Activated effector memory CD4-positive, alpha-beta T cell treated with Interleukin-2 at 50 U/mL for 16 hours (primary cell): Measurements from ENCODE around the gene GRID2.
"Not testable (repeated sequence)": the region's sequence is repeated elsewhere in the genome, so short reads cannot be mapped to it uniquely, and the experiment has no call there.

ENCODE experiments used
- DNase-seq: peaks from one replicate; pipeline ENCODE4 v3.0.0-alpha.2; 2020

GRID2 gene

DNA sequence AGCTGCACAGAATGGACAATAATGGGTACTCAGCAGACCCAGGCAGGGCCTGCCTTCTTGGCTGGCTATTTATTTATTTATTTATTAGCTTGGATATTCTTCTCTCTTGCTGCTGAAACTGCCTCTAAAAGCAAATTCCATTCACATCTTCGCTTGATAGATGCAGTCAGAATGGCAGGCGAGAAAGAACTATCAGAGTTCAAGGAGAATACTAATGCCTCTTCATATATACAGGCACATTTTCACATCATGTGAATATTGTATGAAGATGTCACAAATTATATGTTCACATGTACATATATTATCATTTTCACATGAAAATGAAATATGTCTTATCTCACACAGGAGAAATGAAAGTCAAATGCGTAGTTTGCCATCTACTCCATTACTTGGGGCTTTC is 1045.1 kb downstream of the GRID2 start:
- DNase-seq = no peak

DNA sequence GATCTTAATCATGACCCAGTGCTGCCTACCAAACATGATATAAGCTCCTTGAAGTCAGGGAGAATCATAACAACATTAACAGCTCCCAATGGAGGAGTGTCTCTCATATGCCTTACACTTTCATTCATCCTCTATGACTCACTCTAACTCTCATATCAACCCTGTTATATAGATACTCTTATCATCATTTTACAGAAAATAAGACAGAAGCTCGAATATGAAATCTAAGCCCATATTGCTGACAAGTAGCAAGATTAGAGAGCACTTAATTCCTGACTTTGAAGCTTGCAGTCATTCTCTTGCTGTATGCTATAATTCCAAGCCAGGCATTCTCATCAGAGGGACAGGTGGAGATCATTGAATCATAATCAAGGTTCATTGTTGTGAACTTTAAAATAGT is 1048.1 kb downstream of the GRID2 start:
- DNase-seq = no peak

DNA sequence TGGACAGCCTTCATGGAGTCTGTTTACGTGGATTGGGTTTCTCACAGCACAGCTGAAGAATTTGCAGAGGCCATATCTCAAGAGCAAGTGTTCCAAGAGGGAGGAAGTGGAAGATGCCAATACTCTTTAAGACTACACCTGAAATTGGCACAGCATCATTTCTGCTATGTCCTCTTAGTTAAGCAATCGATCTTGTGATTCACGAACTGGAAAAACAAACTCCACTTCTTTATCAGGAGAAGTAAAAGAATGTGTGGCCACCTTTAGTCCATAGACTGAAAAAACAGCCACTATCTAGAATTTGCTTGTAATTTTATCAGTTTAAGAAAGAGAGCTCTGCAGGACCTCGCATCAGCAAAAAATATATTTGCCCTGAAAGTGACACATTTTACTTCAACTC is 1051.6 kb downstream of the GRID2 start:
- DNase-seq = no peak

DNA sequence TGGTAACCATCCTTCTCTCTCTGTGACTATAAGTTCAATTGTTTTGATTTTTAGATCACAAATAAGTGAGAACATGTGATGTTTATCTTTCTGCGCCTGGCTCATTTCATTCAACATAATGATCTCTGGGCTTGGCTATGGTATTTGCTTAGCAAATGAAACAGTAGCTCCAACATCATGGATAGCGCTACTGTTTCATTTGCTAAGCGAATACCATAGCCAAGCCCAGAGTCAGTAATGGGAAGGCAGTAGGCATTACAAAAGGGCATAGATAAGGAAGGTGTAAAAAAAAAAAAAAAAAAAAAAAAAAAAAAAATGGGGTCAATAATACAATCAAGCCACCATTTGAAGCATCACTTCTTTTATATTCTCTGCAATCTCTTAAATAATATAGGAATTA is 1055.8 kb downstream of the GRID2 start:
- no peak for DNase-seq

DNA sequence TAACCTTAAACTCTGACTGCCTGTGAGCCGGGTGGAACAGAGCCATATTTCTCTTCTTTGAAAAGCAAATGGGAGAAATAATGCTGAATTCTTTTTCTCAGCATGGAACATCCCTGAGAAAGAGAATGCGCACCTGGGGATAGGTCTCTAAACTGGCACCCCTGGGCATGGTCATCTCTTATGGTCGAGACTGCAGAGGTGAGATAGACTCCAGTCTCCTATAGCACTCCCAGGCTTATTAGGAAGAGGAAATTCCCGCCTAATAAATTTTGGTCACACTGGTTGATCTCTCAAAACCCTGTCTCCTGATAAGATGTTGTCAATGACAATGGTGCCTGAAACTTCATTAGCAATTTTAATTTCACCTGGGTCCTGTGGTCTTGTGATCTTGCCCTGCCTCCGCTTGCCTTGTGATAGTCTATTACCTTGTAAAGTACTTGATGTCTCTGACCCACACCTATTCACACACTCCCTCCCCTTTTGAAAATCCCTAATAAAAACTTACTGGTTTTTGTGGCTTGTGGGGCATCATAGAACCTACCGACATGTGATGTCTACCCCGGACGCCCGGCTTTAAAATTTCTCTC is 1062.5 kb downstream of the GRID2 start:
- DNase-seq = not testable (repeated sequence)

DNA sequence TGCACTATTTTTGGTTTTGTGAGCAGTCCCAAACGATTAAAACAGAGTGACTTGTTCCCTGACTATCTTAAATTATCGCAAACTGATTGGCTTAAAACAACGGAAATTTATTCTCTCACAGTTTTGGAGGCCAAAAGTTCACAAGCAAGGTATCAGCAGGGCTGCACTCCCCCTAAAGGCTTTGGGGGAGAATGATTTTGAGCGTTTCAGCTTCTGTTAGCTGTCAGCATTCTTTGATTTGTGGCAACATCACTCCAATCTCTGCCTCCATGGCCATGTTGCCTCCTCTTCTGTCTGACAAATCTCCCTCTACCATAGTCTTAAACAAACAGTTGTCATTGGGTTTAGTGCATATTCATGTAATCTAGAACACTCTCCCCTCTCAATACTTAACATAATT is 1065.2 kb downstream of the GRID2 start:
- DNase-seq = no peak

DNA sequence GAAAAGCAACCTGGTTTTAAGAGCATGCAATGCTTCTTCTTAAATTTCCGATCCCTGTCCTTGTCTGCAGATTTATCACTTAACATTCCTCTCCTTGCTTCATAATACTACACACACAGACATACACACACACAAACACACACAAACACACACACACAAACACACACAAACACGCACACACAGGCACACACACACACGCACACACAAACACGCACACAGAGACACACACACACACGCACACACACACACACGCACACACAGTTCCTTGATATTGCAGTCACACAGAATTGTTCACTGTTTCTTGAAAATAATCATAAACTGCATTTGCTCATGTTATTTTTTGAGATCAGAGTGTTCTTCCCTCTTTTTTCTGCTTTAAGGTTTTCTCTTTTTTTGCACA is 1066.5 kb downstream of the GRID2 start:
- no peak for DNase-seq

DNA sequence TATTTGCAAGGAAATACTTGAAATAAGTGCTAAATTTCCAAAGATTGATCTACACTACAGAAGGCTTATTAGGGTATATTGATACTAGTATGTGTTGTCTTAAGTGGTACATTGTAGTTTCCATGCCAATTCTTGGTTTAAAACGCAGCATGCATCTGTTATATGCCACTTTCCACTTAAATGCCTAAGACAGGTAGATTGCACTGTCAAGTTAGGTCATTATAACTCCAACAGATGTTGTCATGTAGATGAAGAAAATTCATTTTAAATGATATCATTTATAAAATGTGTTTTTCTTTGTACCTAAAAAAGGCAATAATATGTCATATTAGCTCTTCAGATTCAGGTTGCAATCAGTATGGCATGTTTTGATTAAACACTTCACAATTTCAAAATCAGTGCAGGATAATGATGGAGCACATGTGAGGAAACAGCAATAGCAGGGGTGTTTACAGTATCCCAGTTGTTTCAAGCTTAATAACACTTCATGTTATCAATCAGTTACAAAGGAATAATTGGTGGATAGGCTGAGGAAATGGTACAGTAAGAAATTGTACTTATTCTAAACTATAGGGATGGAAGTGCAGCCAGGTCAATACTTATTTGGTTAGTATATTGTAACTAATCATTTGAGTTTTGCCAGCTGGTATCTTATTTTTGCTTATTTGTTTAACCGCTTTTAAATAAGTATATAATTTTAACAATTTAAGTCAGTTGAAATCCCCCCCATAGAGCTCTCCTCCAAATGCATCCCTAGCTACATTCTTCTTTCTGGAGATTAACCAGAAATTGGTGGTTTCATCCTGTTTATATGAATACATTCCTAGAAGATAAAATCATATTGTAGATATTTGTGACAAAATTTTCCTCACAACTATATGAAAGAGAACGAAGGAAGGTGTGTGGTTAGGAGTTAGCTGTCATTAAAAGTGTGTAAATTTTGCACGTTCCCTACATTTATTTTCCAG is 1070.4 kb downstream of the GRID2 start:
- no peak for DNase-seq

DNA sequence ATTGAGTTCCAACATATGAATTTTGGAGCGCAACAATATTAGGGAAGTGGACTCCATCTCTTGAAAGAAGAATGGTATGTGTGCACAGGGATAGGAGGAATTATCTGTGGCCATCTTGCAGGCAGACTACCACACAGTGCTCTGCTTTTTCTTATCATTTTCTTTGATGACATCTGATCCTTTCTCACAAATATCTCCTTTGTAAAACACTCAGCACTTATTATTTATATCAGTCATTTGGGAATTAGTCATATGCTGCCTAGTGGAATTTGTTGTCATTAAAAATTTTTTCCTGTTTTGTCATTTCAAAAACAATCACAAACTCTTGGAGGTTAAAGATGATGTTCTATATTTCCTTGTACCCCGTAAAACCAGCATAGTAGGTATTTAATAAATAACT is 1080.5 kb downstream of the GRID2 start:
- no peak for DNase-seq

DNA sequence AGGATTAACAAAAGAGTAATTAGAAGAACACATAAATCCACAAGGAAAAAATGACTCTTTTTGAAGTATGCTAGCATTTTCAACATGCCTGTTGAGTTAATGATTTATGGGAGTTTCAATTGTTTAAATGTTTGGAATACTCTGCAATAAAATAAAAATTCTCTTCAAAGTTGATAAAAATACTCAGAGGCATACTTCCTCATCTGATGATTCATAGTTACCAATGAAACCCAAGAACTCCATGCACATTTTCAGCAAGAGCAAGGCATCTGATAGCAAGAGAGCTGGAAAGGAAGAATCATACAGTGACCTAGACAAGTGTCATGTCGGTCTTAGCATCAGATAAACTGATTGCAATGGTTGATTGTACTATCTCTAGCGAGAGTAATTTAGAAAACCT is 1081.1 kb downstream of the GRID2 start:
- DNase-seq = no peak

DNA sequence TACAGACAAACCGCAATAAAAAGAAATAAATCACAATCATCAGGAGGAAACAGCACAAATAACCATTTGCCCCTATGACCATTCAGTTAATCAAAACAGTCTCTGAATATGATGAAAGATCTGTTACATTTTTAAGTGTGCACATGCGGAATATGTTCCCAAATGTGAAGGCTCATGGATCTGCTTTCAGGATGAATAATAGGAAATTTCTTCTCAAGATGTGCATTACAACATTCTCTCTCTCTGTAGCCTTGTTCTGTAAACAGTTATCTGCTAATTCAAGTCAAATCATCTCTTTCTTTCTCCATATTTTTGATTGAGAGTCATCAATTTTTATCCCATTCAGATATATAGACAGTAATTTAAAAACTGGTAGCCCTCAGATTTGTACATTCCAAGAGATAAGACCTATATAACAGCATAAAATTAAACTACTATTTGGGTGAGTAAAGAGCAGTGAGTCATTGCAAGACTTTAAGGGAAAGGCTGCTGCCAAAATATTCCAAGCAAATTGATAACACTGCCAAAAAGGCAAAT is 1090.8 kb downstream of the GRID2 start:
- DNase-seq = no peak

DNA sequence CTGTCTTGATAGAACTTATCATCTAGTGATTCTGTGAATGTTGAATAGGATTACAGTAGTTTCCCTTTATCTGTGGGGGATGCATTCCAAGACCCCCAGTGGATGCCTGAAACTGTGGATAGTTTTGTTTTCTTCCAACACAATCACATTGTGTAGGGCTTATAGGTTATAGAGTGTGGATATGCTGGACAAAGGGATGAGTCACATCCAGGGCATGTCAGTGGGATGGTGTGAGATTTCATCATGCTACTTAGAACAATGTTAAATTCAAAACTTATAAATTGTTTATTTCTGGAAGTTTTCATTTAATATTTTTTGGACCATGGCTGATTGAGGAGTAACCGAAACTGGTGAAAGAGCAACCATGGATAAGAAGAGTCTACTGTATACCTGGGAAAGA is 1092.5 kb downstream of the GRID2 start:
- DNase-seq = no peak

DNA sequence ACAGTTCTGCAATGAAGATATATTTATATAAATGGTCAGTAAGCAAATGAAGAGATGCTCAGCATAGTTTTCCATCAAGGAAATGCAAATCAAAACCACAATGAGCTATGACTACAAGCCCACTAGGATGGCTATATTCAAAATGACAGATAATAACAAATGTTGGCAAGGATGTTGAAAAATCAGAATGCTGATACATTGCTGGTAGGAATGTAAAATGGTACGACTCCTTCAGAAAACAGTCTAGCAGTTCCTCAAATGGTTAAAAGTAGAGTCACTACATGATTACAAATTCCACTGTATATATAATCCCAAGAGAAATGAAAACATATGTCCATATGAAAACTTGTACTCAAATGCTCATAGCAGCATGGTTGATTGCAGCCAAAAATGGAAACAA is 1099.8 kb downstream of the GRID2 start:
- DNase-seq = no peak

DNA sequence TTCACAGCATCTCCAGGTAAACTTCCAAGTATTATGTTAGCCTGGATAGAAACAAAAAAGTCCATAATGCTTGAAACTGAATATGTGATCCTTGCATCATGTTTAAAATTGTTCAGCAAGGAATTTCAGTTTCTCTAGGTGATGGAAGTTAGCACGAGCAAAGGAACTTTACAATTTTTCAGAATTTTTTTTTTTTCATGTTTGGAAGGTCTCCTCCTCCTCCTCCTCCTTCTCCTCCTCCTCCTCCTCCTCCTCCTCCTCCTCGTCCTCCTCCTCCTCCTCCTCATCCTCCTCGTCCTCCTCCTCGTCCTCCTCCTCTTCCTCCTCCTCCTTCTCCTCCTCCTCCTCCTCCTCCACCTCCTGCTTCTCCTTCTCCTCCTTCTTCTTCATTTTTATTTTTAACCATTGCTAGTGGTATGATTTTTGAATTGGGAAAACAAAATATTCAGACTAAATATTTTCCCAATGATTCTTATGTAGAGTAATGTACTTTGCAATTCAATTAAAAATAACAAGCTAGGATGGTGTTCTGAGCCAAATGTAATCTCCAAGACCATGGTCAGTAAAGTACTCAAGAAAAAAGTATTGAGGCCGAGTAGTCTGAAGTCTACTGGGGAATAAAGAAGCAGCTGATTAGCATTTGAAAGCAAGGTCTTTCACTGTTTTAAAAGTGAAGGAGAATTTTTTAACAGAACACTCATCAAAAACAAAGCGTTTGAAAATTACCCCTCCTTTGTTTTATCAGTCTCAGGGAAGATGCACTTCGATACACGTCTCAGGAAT is 1103.9 kb downstream of the GRID2 start:
- DNase-seq = no peak

DNA sequence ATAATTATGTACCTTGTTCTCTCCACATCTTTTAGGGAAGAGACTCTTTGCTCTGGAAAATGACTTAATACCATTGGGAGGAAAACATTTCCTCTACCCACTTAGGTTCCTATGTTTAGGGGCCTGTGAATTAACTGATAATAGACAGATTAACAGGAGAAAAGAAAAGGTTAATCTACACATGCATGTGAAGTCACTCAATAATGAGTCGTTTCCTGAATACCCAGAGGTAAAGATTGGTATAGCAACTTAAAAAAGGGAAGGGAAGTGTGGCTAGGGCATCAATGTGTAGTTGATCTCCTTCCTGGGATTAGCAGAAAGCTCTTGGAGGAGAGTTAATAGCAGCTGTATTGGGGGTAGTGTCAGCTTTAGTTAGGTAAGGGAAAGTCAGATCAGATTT is 1105.3 kb downstream of the GRID2 start:
- no peak for DNase-seq

DNA sequence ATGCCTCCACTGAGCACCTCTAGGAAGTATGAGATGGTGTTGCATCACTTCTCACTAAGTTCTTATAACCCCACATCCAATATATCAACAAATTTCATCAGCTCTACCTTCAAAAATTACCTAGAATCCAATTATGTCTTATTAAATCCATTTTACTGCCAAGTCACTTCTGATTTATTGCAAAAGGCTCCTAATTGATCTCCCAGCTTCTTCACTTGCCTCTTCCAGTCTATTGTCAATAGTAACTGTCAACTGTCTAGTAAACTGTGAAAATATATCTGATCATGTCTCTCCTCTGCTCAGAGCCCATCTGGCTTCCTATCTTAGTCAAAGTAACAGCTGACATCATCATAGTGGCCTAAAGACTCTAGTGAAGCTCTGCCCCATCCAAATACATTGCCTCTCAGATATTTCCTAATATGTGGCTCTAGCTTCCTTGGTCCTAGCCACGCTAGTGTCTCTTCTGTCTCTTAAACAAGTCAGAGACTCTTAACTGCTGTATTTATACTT is 1110.3 kb downstream of the GRID2 start:
- DNase-seq = no peak

DNA sequence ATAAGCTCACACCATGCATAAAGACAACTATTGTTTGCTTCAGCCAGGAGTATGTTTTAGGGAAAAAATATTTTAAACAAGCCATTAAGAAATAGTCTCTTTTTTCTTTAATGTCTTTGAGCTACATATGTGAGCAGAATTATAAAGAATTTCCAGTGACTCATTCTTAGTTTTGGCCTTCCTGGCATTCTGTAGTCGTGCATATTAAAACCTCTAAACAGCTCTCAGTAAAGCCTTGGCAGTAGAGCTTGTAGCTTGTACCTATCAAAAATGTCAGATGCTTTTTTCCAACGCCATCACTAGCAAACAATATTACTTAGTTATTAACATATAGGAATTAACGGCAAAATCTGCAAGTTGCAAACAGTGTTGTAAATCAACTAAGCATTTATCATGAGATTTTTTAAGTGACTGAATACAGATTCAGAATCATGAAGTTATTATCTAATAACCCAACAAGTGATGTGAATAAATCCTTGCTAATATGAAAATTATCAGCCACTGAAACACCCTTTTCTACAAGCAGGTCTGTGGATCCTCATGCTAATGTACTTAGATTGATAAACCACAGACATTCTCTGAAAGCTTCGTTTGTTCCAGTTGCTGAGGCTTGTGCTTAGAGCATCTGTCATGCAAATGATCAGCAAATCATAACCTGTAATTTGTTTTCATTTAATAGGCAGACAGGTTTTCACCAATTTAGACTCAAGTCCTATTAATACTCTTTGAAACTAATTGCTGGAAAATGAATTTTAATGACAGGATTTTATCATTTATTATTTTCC is 1112.8 kb downstream of the GRID2 start:
- DNase-seq = no peak

DNA sequence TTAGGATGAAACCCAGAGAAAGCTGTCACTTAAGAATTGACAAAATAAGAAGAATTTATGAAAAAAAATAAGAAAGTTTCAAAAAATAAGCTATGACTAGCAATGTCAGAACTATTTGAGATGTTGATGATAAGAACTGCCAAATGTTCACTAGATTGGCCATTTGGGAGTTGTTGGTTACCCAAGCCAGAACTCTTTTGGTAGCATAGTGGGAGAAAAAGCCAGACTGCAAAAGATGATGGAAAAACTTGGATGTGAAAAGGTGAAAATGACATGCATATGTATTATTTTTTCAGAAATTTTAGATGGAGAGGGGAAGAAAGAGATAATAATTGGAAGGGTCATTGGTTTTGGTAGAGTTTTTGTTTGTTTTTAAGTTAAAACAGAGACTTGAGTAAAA is 1127.6 kb downstream of the GRID2 start:
- no peak for DNase-seq

DNA sequence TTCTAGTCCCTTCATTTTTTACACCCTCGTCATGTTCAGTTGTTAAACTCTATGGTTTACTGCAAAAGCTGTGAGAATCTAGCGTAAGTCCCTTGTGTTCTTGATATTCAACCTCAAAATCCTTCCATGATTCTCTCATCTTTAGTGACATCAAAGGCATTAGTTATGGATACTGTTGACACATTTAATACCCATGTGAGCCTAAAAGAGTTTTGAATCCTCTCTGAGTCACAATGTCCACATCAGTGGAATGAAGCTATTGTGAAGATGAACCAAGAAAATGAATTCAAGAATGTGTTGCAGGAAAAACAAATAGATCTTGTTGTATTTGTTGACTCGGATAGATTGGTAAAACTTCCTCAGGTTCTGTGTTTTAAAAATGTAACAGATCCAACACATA is 1130.1 kb downstream of the GRID2 start:
- no peak for DNase-seq

DNA sequence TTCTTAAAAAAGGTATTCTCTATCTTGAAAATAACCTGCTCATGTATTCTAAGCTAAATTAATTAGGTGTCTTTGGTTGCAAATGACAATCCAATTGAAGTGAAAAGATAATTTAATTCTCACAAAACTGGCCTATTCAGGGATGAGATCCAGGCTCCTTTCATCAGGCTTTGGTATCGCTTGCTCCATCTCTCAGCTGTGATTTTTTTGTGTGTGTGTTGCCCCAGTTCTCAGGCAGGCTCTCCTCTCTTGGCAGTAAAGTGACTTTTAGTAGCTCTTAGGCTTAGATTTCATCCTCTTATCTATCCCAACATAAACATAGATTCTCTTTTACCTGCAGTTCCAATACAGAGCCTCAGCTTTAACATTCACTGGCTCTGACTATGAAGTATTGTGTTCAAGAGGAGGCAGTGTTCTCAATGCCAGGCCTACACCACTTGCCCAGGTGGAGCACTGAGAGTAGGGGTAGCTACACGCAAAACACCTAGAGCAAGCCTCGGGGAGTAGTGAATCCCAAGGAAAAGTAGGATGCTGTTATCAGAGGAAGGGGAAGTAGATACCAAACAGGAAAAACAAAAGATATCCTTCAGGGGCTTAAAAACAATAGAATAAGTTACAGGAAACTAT is 1132.3 kb downstream of the GRID2 start:
- no peak for DNase-seq

DNA sequence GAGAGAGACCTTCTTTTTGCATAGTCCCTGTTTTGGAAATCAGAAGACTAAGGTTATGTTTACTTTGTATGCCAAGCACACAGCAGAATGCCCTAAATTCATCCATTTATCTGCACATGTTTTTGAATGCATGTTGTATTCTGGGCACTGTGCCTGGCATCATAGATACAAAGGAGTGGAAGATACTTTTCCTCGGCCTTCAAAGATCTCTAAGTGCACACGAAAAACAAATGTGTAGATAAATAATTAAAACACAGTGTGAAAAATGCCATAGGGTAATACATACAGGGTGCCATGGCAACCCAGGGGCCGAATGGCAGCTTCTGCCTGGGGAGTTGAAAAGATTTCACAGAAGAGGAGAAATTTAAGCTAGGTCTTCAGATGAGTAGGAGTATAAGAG is 1134.2 kb downstream of the GRID2 start:
- no peak for DNase-seq

DNA sequence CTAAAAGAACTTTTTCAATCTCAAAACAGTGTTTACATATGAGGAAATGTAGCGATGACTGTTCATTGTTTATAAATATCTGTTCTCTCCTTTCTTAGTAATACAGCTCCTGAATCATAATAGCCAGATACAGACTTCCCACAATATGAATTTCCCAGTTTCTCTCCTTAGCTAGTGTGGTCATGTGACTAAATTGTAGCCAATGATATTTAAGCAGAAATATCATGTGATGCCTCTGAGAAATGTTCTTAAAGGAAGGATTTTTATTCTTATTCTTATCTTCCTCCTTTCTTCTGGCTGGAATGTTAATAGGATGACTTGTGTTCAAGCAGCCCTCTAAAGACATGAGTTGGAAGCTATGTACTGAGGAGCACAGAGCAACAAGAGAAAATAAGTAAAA is 1141.1 kb downstream of the GRID2 start:
- DNase-seq = no peak
